ENCODE data around the gene IMPA2. TPM values are rescaled to one million over a fixed set of nuclear protein-coding genes. Genes with fewer than 3 reads are reported as not detected.
A peak's percentile ranks its signal among the peaks of the same experiment; 100 is the strongest.
"Not testable (repeated sequence)": the region's sequence is repeated elsewhere in the genome, so short reads cannot be mapped to it uniquely, and the experiment has no call there.

IMPA2 gene
- total RNA-seq: 10 to 100 TPM; 23.6 to 28.9 TPM

GRCh38 chr18:11981192-11981542, at the start of gene IMPA2:
Gene IMPA2 (plus strand): TSS chr18:11981507. CDS start chr18:11981670, 163 bp downstream.
- Mint-ChIP-seq H3K4me3 (peak within 1 kb of the TSS; percentile 86), H3K4me1 (ENCODE audit: low read depth) (peaks cover 14% of the 10 kb centered on the region), H3K27ac (peak within 1 kb of the TSS; percentile 83), H3K27me3 (ENCODE audit: low read depth) (peaks cover 2% of the 10 kb centered on the region), H3K36me3 (ENCODE audit: low read depth) (peaks cover 4% of the 10 kb centered on the region), H3K9me3 (no peaks in the 10 kb centered on the region)
- intact Hi-C loops (cut with micrococcal nuclease): loop anchor here (1.0 to 10.0 kb wide), 10 partner anchors 34 to 1454 kb away; partner anchors contain the start of genes AFG3L2, CEP76, CHMP1B and MPPE1
- DNase-seq: no peak
- CTCF ChIA-PET: interaction anchor here (1.2 to 5.1 kb wide), 4 partner anchors 13 to 57 kb away, joined by 3 to 28 read pairs (median 18); no protein-coding TSS in a partner anchor

DNA sequence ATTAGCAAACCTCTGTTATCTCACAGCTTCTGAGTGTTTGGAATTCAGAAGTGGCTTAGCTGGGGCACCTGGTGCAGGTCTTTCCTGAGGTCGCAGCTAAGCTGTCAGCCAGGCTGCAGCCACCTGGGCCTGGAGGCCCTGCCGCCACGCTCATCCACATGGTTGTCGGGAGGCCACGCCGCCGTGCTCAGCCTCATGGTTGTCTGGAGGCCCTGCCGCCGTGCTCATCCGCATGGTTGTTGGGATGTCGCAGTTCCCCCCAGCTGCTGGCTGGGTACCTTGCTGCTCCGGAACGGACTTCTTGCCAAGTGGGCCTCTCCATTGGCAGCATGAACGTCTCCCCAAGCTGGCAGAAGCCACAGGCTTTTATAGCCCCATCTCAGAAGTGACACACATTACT, 48.9 kb upstream of the IMPA2 start:
- Mint-ChIP-seq H3K4me1 (ENCODE audit: low read depth) (no peaks in the 10 kb centered on the region), H3K27ac (no peak overlapping the region), H3K36me3 (ENCODE audit: low read depth) (no peaks in the 10 kb centered on the region), H3K27me3 (ENCODE audit: low read depth) (no peaks in the 10 kb centered on the region), H3K4me3 (no peak overlapping the region), H3K9me3 (no peaks in the 10 kb centered on the region)
- CTCF ChIA-PET: interaction anchor here (1.0 to 1.8 kb wide), 2 partner anchors 63 to 100 kb away, joined by 3 to 16 read pairs; no protein-coding TSS in a partner anchor
- intact Hi-C loops (cut with micrococcal nuclease): no loop called here
- DNase-seq: no peak

DNA sequence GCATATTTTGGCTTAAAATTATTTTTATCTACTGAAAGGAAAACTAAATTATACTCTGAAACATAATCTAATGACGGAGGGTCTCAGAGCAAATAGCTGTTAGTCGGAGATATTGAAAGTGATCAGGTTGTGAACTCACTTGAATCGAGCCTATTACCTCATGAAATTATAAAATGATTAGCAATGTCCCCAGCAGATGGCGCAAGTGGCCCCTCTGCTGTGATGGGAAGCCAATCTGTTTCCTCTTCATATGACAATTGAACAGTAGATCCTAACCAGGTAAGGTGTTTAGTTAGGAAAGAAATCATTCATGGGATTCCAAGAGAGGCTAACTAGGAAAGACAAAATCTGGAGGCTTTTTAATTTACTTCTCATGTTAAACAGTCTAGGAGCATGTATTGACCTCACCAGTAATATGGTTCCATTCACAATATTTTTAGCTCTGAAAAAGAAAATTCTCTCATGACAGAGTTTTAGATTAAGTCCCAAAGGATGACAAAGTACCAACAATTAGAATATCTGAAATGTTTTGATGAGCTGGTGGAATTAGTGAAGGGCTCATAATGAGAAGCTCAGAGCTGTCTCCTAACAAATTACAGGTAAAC, 43.3 kb upstream of the IMPA2 start:
- peak; percentile 86 for DNase-seq
- CTCF ChIA-PET: interaction anchor here (0.7 to 7.3 kb wide), 30 partner anchors 9 to 282 kb away, joined by 3 to 234 read pairs (median 7); partner anchors contain the start of gene IMPA2
- H3K9me3 Mint-ChIP-seq: no peaks in the 10 kb centered on the region
- H3K4me3 Mint-ChIP-seq: no peak overlapping the region
- H3K27me3 Mint-ChIP-seq (ENCODE audit: low read depth): no peaks in the 10 kb centered on the region
- intact Hi-C loops (cut with micrococcal nuclease): loop anchor here (1.0 to 5.0 kb wide), 5 partner anchors 57 to 299 kb away; no protein-coding TSS in a partner anchor
- no peaks in the 10 kb centered on the region for H3K4me1 Mint-ChIP-seq (ENCODE audit: low read depth)
- no peak overlapping the region for H3K27ac Mint-ChIP-seq
- H3K36me3 Mint-ChIP-seq (ENCODE audit: low read depth): no peaks in the 10 kb centered on the region

DNA sequence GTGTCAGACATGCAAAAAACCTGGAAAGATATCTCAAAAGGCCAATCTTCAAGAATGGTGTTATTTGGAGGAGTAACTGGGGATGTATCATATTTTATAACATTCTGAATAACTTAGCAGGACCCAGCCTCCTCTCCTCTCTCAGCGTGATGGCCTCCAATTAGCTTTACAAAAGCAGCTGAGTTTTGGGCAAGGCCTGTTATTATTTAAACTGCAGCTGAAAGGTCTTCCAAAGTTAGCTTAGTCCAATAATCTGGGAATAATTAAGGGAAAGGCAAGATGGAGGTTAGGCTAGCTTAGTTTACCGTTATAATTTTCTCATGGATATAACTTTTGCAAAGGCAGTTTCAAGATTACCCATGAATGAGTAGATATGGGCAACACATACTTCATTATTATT, 40.4 kb upstream of the IMPA2 start:
- CTCF ChIA-PET: interaction anchor here (0.9 to 7.3 kb wide), 4 partner anchors 11 to 208 kb away, joined by 5 to 234 read pairs (median 60); no protein-coding TSS in a partner anchor
- Mint-ChIP-seq H3K36me3 (ENCODE audit: low read depth) (no peaks in the 10 kb centered on the region), H3K4me3 (no peak overlapping the region), H3K27me3 (ENCODE audit: low read depth) (no peaks in the 10 kb centered on the region), H3K9me3 (no peaks in the 10 kb centered on the region), H3K27ac (no peak overlapping the region), H3K4me1 (ENCODE audit: low read depth) (no peaks in the 10 kb centered on the region)
- no peak for DNase-seq
- intact Hi-C loops (cut with micrococcal nuclease): no loop called here

- no peaks in the 10 kb centered on the region for H3K9me3 Mint-ChIP-seq
- H3K4me3 Mint-ChIP-seq: no peak overlapping the region
- no peak for DNase-seq
- CTCF ChIA-PET: interaction anchor here (2.0 kb wide), 1 partner anchor 95 kb away, joined by 8 read pairs; no protein-coding TSS in a partner anchor
- no peaks in the 10 kb centered on the region for H3K27me3 Mint-ChIP-seq (ENCODE audit: low read depth)
- no peak overlapping the region for H3K27ac Mint-ChIP-seq
- intact Hi-C loops (cut with micrococcal nuclease): no loop called here
- H3K36me3 Mint-ChIP-seq (ENCODE audit: low read depth): no peaks in the 10 kb centered on the region
- H3K4me1 Mint-ChIP-seq (ENCODE audit: low read depth): peaks cover 4% of the 10 kb centered on the region
These were observed 37.8 kb upstream of the IMPA2 start for GRCh38 chr18:11943551-11943950.

- Mint-ChIP-seq H3K27ac (no peak overlapping the region), H3K9me3 (no peaks in the 10 kb centered on the region), H3K36me3 (ENCODE audit: low read depth) (no peaks in the 10 kb centered on the region), H3K27me3 (ENCODE audit: low read depth) (no peaks in the 10 kb centered on the region), H3K4me3 (no peak overlapping the region), H3K4me1 (ENCODE audit: low read depth) (peaks cover 4% of the 10 kb centered on the region)
- intact Hi-C loops (cut with micrococcal nuclease): no loop called here
- no peak for DNase-seq
- CTCF ChIA-PET: interaction anchor here (0.6 to 2.0 kb wide), 5 partner anchors 30 to 100 kb away, joined by 3 to 8 read pairs (median 4); no protein-coding TSS in a partner anchor
These were observed 37.1 kb upstream of the IMPA2 start for GRCh38 chr18:11944252-11944651.

DNA sequence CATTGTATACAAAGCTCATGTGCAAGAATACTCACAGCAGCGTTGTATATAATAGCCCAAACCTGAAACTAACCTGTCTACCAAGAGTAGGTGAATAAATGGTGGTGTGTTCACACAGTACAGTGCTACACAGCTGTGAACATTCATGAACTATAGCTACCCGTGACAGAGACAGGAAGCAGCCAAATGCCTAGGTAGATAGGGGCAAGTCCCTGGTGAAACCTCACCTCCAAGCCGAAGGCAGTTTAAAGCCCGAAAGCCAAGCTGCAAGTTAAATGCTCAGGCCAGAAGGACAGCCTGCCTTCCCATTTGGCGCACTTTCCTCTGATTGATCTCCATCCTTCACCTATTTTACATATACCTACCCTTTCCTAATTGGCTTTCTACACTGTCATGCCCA, 36.5 kb upstream of the IMPA2 start:
- Mint-ChIP-seq H3K9me3 (no peaks in the 10 kb centered on the region), H3K36me3 (ENCODE audit: low read depth) (no peaks in the 10 kb centered on the region), H3K4me1 (ENCODE audit: low read depth) (peaks cover 4% of the 10 kb centered on the region), H3K4me3 (no peak overlapping the region), H3K27me3 (ENCODE audit: low read depth) (no peaks in the 10 kb centered on the region), H3K27ac (no peak overlapping the region)
- intact Hi-C loops (cut with micrococcal nuclease): no loop called here
- CTCF ChIA-PET: interaction anchor here (0.5 to 2.0 kb wide), 6 partner anchors 30 to 99 kb away, joined by 3 to 8 read pairs (median 4); no protein-coding TSS in a partner anchor
- no peak for DNase-seq

DNA sequence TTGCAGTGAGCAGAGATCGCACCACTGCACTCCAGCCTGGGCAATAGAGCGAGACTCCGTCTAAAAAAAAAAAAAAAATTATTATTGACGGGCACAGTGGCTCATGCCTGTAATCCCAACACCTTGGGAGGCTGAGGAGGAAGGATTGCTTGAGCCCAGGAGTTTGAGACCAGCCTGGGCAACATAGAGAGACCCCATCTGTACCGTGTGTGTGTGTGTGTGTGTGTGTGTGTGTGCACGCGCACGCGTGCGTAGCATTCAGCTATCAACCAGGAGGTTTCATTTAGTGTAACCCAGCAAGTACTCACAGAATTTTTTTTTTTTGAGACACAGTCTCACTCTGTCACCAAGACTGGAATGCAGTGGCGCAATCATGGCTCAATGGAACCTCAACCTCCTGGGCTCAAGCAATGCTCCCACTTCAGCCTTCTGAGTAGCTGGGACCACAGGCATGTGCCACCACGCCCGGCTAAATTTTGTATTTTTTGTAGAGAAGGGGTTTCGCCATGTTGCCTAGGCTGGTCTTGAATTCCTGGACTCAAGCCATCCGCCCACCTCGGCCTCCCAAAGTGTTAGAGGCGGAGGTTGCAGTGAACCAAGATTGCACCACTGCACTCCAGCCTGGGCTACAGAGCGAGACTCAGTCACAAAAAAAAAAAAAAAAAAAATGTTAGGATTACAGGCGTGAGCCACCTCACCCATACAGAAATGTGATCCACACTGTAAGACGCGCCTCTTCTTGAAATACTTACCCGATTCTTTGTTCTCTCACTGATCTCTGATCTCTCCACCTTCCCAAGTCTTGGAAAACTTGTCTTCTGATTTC, 35.3 kb upstream of the IMPA2 start:
- H3K27ac Mint-ChIP-seq; intact Hi-C loops (cut with micrococcal nuclease); H3K4me1 Mint-ChIP-seq (ENCODE audit: low read depth); DNase-seq; H3K4me3 Mint-ChIP-seq; H3K27me3 Mint-ChIP-seq (ENCODE audit: low read depth); H3K36me3 Mint-ChIP-seq (ENCODE audit: low read depth); H3K9me3 Mint-ChIP-seq: not testable (repeated sequence)
- CTCF ChIA-PET: interaction anchor here (1.2 to 2.7 kb wide), 5 partner anchors 8 to 98 kb away, joined by 4 to 21 read pairs (median 8); no protein-coding TSS in a partner anchor

DNA sequence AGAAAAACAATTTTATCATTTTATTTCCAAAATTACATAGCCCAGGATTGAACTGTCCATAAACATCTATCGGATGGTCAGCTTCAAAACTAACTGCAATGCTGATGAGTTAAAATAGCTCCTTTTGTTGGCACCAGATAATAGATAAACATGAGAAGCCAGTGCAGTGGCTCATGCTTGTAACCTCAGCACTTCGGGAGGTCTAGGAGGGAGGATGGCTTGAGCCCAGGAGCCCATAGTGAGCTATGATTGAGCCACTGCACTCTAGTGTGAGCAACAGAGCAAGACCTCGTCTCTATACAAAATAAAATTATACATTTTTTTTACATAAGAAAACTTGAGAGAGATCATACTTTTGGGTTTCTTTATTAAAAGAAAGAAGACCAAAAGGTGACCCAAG, 34.6 kb upstream of the IMPA2 start:
- Mint-ChIP-seq H3K27me3 (ENCODE audit: low read depth) (no peaks in the 10 kb centered on the region), H3K4me1 (ENCODE audit: low read depth) (peaks cover 4% of the 10 kb centered on the region), H3K4me3 (peak overlapping the region; percentile 24), H3K27ac (no peak overlapping the region), H3K36me3 (ENCODE audit: low read depth) (no peaks in the 10 kb centered on the region), H3K9me3 (no peaks in the 10 kb centered on the region)
- intact Hi-C loops (cut with micrococcal nuclease): loop anchor here (1.0 kb wide), 3 partner anchors 35 to 95 kb away; partner anchors contain the start of genes CHMP1B, IMPA2 and MPPE1
- CTCF ChIA-PET: interaction anchor here (1.2 to 2.7 kb wide), 3 partner anchors 9 to 92 kb away, joined by 4 to 21 read pairs (median 11); no protein-coding TSS in a partner anchor
- no peak for DNase-seq

DNA sequence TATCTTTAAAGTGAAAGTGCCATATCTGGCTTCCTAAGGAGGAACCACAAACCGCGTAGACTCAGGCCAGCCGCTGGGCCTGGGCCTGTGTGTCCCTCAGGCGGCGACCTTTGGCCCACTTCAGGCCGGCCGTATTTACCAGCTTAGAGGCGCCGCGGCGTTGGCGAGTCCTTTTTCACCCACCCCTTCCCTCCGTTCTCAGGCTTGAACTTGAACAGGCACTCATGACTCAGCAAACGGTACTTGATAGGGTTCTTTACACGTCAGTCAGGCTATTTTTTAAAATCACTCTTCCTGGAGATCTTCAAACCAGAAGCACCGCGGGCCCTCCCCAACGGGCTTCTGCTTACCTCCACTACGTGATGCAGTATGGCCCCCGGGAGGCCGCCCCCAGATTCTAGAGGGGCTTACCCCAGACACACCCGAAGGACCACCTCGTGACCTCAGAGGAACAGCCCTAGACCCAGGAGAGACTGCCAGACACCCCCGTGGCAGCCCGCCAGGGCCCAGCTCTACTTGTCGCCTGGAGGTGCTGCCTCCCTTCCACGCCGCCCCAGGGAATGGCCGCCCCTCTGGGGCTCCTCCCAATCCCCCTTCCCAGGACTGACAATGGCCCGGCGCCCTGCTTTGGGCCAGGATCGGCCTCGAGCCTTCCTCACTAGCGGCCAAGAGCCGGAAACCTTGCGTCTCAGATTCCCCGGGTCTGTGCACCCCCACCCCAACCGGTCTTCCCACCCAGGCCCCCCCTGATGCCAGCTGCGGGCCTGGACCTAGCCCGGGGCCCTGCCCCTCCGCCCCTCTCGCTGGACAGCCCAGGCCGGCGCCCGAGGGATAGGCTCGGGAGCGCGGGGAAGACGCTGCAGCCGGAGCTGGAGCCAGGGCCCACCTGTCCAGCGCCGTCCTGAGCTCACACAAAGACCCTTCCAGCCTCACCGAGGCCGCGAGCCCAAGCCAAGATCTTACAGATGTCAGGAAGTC, 33.8 kb upstream of the IMPA2 start:
- Mint-ChIP-seq H3K27ac (peak overlapping the region; percentile 81), H3K4me1 (ENCODE audit: low read depth) (peaks cover 4% of the 10 kb centered on the region), H3K36me3 (ENCODE audit: low read depth) (no peaks in the 10 kb centered on the region), H3K27me3 (ENCODE audit: low read depth) (no peaks in the 10 kb centered on the region), H3K4me3 (peak overlapping the region; percentile 83), H3K9me3 (no peaks in the 10 kb centered on the region)
- DNase-seq: peak; percentile 80
- CTCF ChIA-PET: interaction anchor here (1.5 to 2.7 kb wide), 2 partner anchors 10 to 91 kb away, joined by 11 to 21 read pairs; no protein-coding TSS in a partner anchor
- intact Hi-C loops (cut with micrococcal nuclease): loop anchor here (1.0 kb wide), 3 partner anchors 34 to 96 kb away; partner anchors contain the start of genes CHMP1B, IMPA2 and MPPE1

DNA sequence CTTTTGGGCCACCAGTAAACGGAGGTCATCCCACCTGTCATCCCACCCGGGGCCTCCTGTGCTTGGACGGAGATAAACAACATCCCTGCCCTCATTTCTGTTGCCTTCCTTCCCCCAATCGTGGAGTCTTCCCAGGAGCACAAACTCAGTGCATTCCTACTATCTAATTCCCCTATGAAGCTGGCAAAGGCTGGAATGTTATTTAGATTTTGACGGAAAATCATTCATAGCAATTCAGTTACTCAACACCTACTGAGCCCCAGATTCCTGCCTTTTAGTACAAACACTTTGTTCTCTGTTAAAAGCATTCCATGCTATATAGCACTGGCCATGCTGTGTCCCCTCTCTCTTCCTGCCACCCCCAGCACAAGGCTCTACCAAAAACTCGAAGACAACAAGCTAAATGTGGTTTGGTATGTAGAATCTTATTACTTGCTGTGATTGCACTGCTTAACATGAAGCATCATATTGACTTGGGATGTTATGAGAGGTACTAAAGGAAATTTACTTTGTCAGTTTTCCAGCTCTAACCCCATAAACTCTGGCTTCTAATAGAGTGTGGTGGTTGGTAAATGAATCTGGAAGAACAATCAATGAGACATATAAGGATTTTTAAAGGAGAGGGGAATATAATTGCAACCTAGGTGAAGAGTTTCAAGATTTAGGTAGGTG, 32.3 kb upstream of the IMPA2 start:
- H3K4me1 Mint-ChIP-seq (ENCODE audit: low read depth): peaks cover 4% of the 10 kb centered on the region
- no peak overlapping the region for H3K4me3 Mint-ChIP-seq
- no peaks in the 10 kb centered on the region for H3K27me3 Mint-ChIP-seq (ENCODE audit: low read depth)
- CTCF ChIA-PET: interaction anchor here (2.7 to 3.7 kb wide), 3 partner anchors 11 to 90 kb away, joined by 11 to 21 read pairs (median 16); no protein-coding TSS in a partner anchor
- no peak overlapping the region for H3K27ac Mint-ChIP-seq
- H3K36me3 Mint-ChIP-seq (ENCODE audit: low read depth): no peaks in the 10 kb centered on the region
- DNase-seq: no peak
- no peaks in the 10 kb centered on the region for H3K9me3 Mint-ChIP-seq
- intact Hi-C loops (cut with micrococcal nuclease): no loop called here

All from activated naive CD4-positive, alpha-beta T cell treated with anti-CD3 and anti-CD28 coated beads for 36 hours (primary cell).